ENCODE measurements around the gene RPS6KA3.
"Not testable (repeated sequence)": the region's sequence is repeated elsewhere in the genome, so short reads cannot be mapped to it uniquely, and the experiment has no call there.

RPS6KA3 gene

GRCh38 chrX:20221902-20222301 is 44.8 kb downstream of the RPS6KA3 start:
- DNase-seq (ENCODE audit: low read depth in 2 of 2), result no peak

GRCh38 chrX:20218836-20219505 is 47.7 kb downstream of the RPS6KA3 start:
- DNase-seq (ENCODE audit: low read depth in 2 of 2), result no peak

- DNase-seq (ENCODE audit: low read depth in 2 of 2), result no peak
Observed at GRCh38 chrX:20217906-20218305, 48.8 kb downstream of the RPS6KA3 start.

GRCh38 chrX:20217271-20217670 is 49.4 kb downstream of the RPS6KA3 start:
- no peak for DNase-seq (ENCODE audit: low read depth in 2 of 2)

GRCh38 chrX:20215565-20215964 is 51.1 kb downstream of the RPS6KA3 start:
- no peak for DNase-seq (ENCODE audit: low read depth in 2 of 2)

GRCh38 chrX:20212486-20213089 is 54.1 kb downstream of the RPS6KA3 start:
- no peak for DNase-seq (ENCODE audit: low read depth in 2 of 2)

- no peak for DNase-seq (ENCODE audit: low read depth in 2 of 2)
Observed at GRCh38 chrX:20211261-20211786, 55.4 kb downstream of the RPS6KA3 start.

- DNase-seq (ENCODE audit: low read depth in 2 of 2), result no peak
Observed at GRCh38 chrX:20205927-20206708, 60.6 kb downstream of the RPS6KA3 start.

- DNase-seq (ENCODE audit: low read depth in 2 of 2), result no peak
Observed at GRCh38 chrX:20204351-20204750, 62.4 kb downstream of the RPS6KA3 start.

GRCh38 chrX:20197641-20198210 is 69.0 kb downstream of the RPS6KA3 start:
- no peak for DNase-seq (ENCODE audit: low read depth in 2 of 2)

- no peak for DNase-seq (ENCODE audit: low read depth in 2 of 2)
Observed at GRCh38 chrX:20189171-20189570, 77.5 kb downstream of the RPS6KA3 start.

- no peak for DNase-seq (ENCODE audit: low read depth in 2 of 2)
Observed at GRCh38 chrX:20181598-20182329, 84.9 kb downstream of the RPS6KA3 start.

GRCh38 chrX:20177093-20177492 is 89.6 kb downstream of the RPS6KA3 start:
- no peak for DNase-seq (ENCODE audit: low read depth in 2 of 2)

GRCh38 chrX:20173856-20174255 is 92.9 kb downstream of the RPS6KA3 start:
- DNase-seq (ENCODE audit: low read depth in 2 of 2), result no peak

- DNase-seq (ENCODE audit: low read depth in 2 of 2), result no peak
Observed at GRCh38 chrX:20173313-20173712, 93.4 kb downstream of the RPS6KA3 start.

- no peak for DNase-seq (ENCODE audit: low read depth in 2 of 2)
Observed at GRCh38 chrX:20171887-20172286, 94.8 kb downstream of the RPS6KA3 start.

- DNase-seq (ENCODE audit: low read depth in 2 of 2), result not testable (repeated sequence)
Observed at GRCh38 chrX:20162516-20162915, 104.2 kb downstream of the RPS6KA3 start.

GRCh38 chrX:20159797-20160385 is 106.8 kb downstream of the RPS6KA3 start:
- no peak for DNase-seq (ENCODE audit: low read depth in 2 of 2)

- DNase-seq (ENCODE audit: low read depth in 2 of 2), result no peak
Observed at GRCh38 chrX:20151689-20152088, 115.0 kb downstream of the RPS6KA3 start.

GRCh38 chrX:20149326-20149725 is 117.4 kb downstream of the RPS6KA3 start:
- DNase-seq (ENCODE audit: low read depth in 2 of 2), result no peak

- no peak for DNase-seq (ENCODE audit: low read depth in 2 of 2)
Observed at GRCh38 chrX:20147561-20147960, 119.1 kb downstream of the RPS6KA3 start.
